Measurements from ENCODE around the gene FOXK1. TPM values are rescaled to one million over a fixed set of nuclear protein-coding genes. Genes with fewer than 3 reads are reported as not detected.

FOXK1 gene
- total RNA-seq, 2 experiments from 2014 or later = 67.8 to 68.1 TPM

DNA sequence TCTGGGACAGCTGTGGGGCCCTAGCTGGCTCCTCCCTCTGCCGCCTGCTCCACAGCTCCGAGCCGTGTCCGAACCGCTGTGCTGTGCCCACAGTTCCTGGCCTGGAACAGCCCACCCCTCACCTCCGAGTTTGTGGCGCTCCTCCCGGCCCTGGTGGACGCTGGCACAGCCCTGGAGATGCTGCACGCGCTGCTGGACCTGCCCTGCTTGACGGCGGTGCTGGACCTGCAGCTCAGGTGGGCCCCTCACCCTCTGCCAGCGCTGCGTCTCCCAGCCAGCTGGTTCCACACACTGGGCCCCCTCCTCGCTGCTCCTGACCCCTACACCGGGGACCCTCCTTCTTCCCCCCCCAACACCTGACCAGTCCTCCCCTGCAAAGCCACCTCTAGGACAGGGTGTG is 105.4 kb downstream of the FOXK1 start:
- DNase-seq (no peak), ATAC-seq (ENCODE audit: poor library complexity) (no peak)
- POLR2A ChIA-PET = no interaction called here
- no peak overlapping the region for H3K27ac ChIP-seq (ENCODE audit: low read depth in 1 of 2, low read length in 2 of 2)
- TF ChIP-seq, protein P1, sequence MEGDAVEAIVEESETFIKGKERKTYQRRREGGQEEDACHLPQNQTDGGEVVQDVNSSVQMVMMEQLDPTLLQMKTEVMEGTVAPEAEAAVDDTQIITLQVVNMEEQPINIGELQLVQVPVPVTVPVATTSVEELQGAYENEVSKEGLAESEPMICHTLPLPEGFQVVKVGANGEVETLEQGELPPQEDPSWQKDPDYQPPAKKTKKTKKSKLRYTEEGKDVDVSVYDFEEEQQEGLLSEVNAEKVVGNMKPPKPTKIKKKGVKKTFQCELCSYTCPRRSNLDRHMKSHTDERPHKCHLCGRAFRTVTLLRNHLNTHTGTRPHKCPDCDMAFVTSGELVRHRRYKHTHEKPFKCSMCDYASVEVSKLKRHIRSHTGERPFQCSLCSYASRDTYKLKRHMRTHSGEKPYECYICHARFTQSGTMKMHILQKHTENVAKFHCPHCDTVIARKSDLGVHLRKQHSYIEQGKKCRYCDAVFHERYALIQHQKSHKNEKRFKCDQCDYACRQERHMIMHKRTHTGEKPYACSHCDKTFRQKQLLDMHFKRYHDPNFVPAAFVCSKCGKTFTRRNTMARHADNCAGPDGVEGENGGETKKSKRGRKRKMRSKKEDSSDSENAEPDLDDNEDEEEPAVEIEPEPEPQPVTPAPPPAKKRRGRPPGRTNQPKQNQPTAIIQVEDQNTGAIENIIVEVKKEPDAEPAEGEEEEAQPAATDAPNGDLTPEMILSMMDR (IDR thresholded peaks at IDR 0.05) = no peak
- intact Hi-C loops (cut with DNase I, micrococcal nuclease) = no loop called here
- Mint-ChIP-seq H3K9me3 (no peaks in the 10 kb centered on the region), H3K4me1 (ENCODE audit: low read depth) (no peaks in the 10 kb centered on the region), H3K36me3 (ENCODE audit: low read depth) (peaks cover 39% of the 10 kb centered on the region), H3K27me3 (no peaks in the 10 kb centered on the region), H3K4me3 (no peak overlapping the region), H3K27ac (no peak overlapping the region)
- H3K9me3 ChIP-seq (ENCODE audit: control insufficient read depth in 1 of 2, insufficient read depth in 1 of 2, low read length in 2 of 2) = no peaks in the 10 kb centered on the region
- no peaks in the 10 kb centered on the region for H3K27me3 ChIP-seq (ENCODE audit: control insufficient read depth in 1 of 2, insufficient read depth in 2 of 2, low read length in 2 of 2)
- peaks cover 12% of the 10 kb centered on the region for H3K4me1 ChIP-seq (ENCODE audit: insufficient read depth, low read length)
- H3K36me3 ChIP-seq (ENCODE audit: insufficient read depth, low read length) = peaks cover 87% of the 10 kb centered on the region
- CTCF ChIA-PET = no interaction called here
- H3K4me3 ChIP-seq (ENCODE audit: low read length) = no peak overlapping the region

DNA sequence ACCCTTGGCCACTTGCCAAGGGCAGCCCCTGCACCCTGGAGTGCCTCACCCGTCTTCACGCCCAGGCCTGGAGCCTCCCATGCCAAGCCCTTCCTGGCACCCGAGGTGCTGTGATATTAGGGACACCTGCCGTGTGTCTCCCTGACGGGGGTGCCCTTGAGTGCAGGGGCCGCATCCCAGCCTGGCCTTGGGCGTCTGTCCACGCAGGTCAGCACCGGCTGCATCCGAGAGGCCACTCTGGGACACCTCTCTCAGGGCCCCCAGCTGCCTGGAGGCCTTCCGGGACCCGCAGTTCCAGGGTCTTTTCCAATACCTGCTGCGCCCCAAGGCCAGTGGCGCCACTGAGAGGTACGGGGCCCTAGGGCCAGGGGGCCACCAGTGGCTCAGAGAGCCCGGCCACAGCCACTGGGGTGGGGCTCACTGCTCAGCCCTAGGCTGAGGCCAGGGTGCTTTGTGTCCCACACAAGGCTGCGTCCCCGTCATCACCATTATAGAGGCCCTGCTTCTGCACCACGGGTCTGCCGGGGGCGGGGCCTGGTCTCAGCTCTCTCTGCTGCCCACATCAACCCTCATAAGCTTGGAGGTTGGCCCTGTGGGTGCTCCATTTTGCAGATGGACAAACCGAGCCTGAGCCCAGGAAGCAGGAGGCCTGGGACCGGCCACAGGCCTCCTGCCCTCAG is 106.0 kb downstream of the FOXK1 start:
- TF ChIP-seq, protein P1 (IDR thresholded peaks at IDR 0.05) = no peak
- DNase-seq (peak in 1 of 14 experiments; percentile 21), ATAC-seq (ENCODE audit: poor library complexity) (no peak)
- H3K4me3 ChIP-seq (ENCODE audit: low read length) = no peak overlapping the region
- H3K4me1 ChIP-seq (ENCODE audit: insufficient read depth, low read length) = peaks cover 17% of the 10 kb centered on the region
- CTCF ChIA-PET = no interaction called here
- Mint-ChIP-seq H3K9me3 (no peaks in the 10 kb centered on the region), H3K4me1 (ENCODE audit: low read depth) (no peaks in the 10 kb centered on the region), H3K27ac (no peak overlapping the region), H3K36me3 (ENCODE audit: low read depth) (peaks cover 39% of the 10 kb centered on the region), H3K4me3 (no peak overlapping the region), H3K27me3 (no peaks in the 10 kb centered on the region)
- no peak overlapping the region for H3K27ac ChIP-seq (ENCODE audit: low read depth in 1 of 2, low read length in 2 of 2)
- H3K36me3 ChIP-seq (ENCODE audit: insufficient read depth, low read length) = peaks cover 82% of the 10 kb centered on the region
- no peaks in the 10 kb centered on the region for H3K27me3 ChIP-seq (ENCODE audit: control insufficient read depth in 1 of 2, insufficient read depth in 2 of 2, low read length in 2 of 2)
- intact Hi-C loops (cut with DNase I, micrococcal nuclease) = no loop called here
- POLR2A ChIA-PET = interaction anchor here (1.5 kb wide), 1 partner anchor 13 kb away, joined by 3 read pairs; the partner anchor contains the start of gene AP5Z1
- H3K9me3 ChIP-seq (ENCODE audit: control insufficient read depth in 1 of 2, insufficient read depth in 1 of 2, low read length in 2 of 2) = no peaks in the 10 kb centered on the region

DNA sequence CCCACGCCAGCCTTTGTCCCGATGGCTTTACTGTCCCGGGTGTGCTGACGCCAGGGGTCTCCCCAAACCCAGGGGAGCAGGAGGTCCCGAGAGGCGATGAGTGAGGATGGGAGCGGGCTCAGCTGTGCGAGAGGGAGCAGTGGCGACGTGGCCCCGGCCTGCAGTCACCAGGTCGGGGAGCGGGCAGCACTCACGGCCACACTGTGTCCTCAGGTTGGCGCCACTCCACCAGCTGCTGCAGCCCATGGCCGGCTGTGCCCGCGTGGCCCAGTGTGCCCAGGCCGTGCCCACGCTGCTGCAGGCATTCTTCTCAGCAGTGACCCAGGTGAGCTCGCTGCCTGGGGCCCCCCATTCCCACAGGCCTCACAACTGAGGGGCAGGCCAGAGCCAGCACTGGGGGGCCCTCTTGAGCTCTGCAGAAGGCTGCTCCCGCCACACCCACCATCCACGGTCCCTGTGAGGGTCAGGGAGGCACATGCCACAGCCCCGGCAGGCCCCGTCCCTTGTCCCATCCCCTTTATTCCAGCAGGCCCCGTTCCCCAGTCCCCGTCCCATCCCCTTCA is 106.6 kb downstream of the FOXK1 start:
- no peaks in the 10 kb centered on the region for H3K27me3 ChIP-seq (ENCODE audit: control insufficient read depth in 1 of 2, insufficient read depth in 2 of 2, low read length in 2 of 2)
- CTCF ChIA-PET = no interaction called here
- peaks cover 39% of the 10 kb centered on the region for H3K36me3 Mint-ChIP-seq (ENCODE audit: low read depth)

More for the DNA sequence above, 106.6 kb downstream of the FOXK1 start:
- Histone ChIP-seq H3K4me3 (ENCODE audit: low read length) (no peak overlapping the region), H3K4me1 (ENCODE audit: insufficient read depth, low read length) (peaks cover 17% of the 10 kb centered on the region), H3K9me3 (ENCODE audit: control insufficient read depth in 1 of 2, insufficient read depth in 1 of 2, low read length in 2 of 2) (no peaks in the 10 kb centered on the region), H3K36me3 (ENCODE audit: insufficient read depth, low read length) (peaks cover 76% of the 10 kb centered on the region), H3K27ac (ENCODE audit: low read depth in 1 of 2, low read length in 2 of 2) (no peak overlapping the region)
- Mint-ChIP-seq H3K4me3 (no peak overlapping the region), H3K4me1 (ENCODE audit: low read depth) (no peaks in the 10 kb centered on the region), H3K27me3 (no peaks in the 10 kb centered on the region), H3K27ac (no peak overlapping the region), H3K9me3 (no peaks in the 10 kb centered on the region)
- DNase-seq (peak in 1 of 14 experiments; percentile 28), ATAC-seq (ENCODE audit: poor library complexity) (no peak)
- TF ChIP-seq, protein P1 (IDR thresholded peaks at IDR 0.05) = no peak
- POLR2A ChIA-PET = interaction anchor here (1.5 kb wide), 1 partner anchor 13 kb away, joined by 3 read pairs; the partner anchor contains the start of gene AP5Z1
- intact Hi-C loops (cut with DNase I, micrococcal nuclease) = no loop called here

All from CD4-positive, alpha-beta T cell (primary cell).